NT2/D1 (cell line): ENCODE measurements around the gene MAPK13.

Experiments
- DNase-seq: peaks from one replicate; pipeline ENCODE4 v3.0.0-alpha.2; 2011; ENCODE audit warnings: low read depth, low spot score
- H3K27me3 ChIP-seq: 2 replicates; pipeline ENCODE4 v1.6.0; 2011; ENCODE audit warnings: mild to moderate bottlenecking; ENCODE audit not compliant: insufficient read length, insufficient read depth
- H3K36me3 ChIP-seq: 2 replicates; pipeline ENCODE4 v1.6.1; 2011; ENCODE audit warnings: mild to moderate bottlenecking, low read length, mixed read lengths; ENCODE audit not compliant: insufficient read depth, insufficient read length
- H3K4me1 ChIP-seq: 2 replicates; pipeline ENCODE4 v1.5.1; 2011; ENCODE audit not compliant: insufficient read depth, insufficient read length
- H3K4me3 ChIP-seq: 2 replicates; pipeline ENCODE4 v1.5.1; 2011; ENCODE audit warnings: low read depth; ENCODE audit not compliant: insufficient read length
- H3K9ac ChIP-seq: 2 replicates; pipeline ENCODE4 v1.6.0; 2011; ENCODE audit warnings: low read depth; ENCODE audit not compliant: insufficient read length
- H3K9me3 ChIP-seq: 2 replicates; pipeline ENCODE4 v1.5.1; 2011; ENCODE audit warnings: mild to moderate bottlenecking, low read length; ENCODE audit not compliant: insufficient read depth
- SUZ12 ChIP-seq: IDR thresholded peaks from 2 replicates; pipeline ENCODE4 v1.6.1; 2011; ENCODE audit not compliant: insufficient read length, insufficient read depth; ENCODE audit errors: extremely low read depth
- YY1 ChIP-seq: IDR thresholded peaks from 2 replicates; pipeline ENCODE4 v1.6.1; 2011; ENCODE audit not compliant: insufficient read length, insufficient read depth
- ZNF274 ChIP-seq: IDR thresholded peaks from 2 replicates; pipeline ENCODE4 v1.6.1; 2011; ENCODE audit warnings: mild to moderate bottlenecking, low read depth, low read length

Gene MAPK13

GRCh38 chr6:36145495-36145894 is 15.2 kb downstream of the MAPK13 start:
- peaks cover 5% of the 10 kb centered on the region for H3K4me1 ChIP-seq
- H3K27me3 ChIP-seq: no peaks in the 10 kb centered on the region
- no peak overlapping the region for H3K4me3 ChIP-seq
- DNase-seq: no peak
- H3K36me3 ChIP-seq: no peaks in the 10 kb centered on the region
- no peak overlapping the region for H3K9ac ChIP-seq
- no peaks in the 10 kb centered on the region for H3K9me3 ChIP-seq
- TF ChIP-seq YY1 (no peak), SUZ12 (no peak), ZNF274 (no peak)

- no peaks in the 10 kb centered on the region for H3K27me3 ChIP-seq
- H3K36me3 ChIP-seq: no peaks in the 10 kb centered on the region
- DNase-seq: no peak
- no peak overlapping the region for H3K4me3 ChIP-seq
- H3K9me3 ChIP-seq: no peaks in the 10 kb centered on the region
- no peak overlapping the region for H3K9ac ChIP-seq
- peaks cover 1% of the 10 kb centered on the region for H3K4me1 ChIP-seq
- no peak for TF ChIP-seq SUZ12
- no peak for TF ChIP-seq YY1
- no peak for TF ChIP-seq ZNF274
Observed at GRCh38 chr6:36147294-36147693, 17.0 kb downstream of the MAPK13 start.

- TF ChIP-seq SUZ12 (no peak), YY1 (no peak), ZNF274 (no peak)
- Histone ChIP-seq H3K4me3 (no peak overlapping the region), H3K9ac (no peak overlapping the region), H3K27me3 (no peaks in the 10 kb centered on the region), H3K4me1 (no peaks in the 10 kb centered on the region), H3K36me3 (no peaks in the 10 kb centered on the region), H3K9me3 (no peaks in the 10 kb centered on the region)
- DNase-seq: no peak
Observed at GRCh38 chr6:36149476-36149875, 19.2 kb downstream of the MAPK13 start.

DNA sequence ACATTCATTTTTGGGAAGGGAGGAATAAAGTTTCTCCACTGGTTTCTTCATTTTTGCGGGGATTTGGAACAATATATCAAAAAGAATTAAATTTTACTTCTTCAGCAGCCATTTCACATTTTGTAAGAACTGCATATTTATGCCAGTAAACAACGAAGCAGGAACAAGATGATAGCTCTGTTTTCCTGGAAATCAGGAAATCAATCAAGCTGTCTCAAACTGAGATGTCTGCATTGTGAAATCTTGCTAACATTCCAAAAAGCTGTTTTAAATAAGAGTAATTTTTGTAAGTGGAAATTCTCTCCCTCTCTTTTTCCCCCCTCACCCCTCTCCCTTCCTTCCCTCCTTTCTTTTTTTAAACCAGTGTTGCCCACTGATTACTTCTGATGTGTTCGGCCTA is 20.0 kb downstream of the MAPK13 start:
- no peaks in the 10 kb centered on the region for H3K36me3 ChIP-seq
- H3K9ac ChIP-seq: no peak overlapping the region
- no peaks in the 10 kb centered on the region for H3K4me1 ChIP-seq
- DNase-seq: no peak
- no peak overlapping the region for H3K4me3 ChIP-seq
- TF ChIP-seq YY1: no peak
- TF ChIP-seq ZNF274: no peak
- TF ChIP-seq SUZ12: no peak
- H3K9me3 ChIP-seq: 0 out of 2 replicates have a peak, but pooled peaks cover under 1% of the 10 kb centered on the region
- H3K27me3 ChIP-seq: no peaks in the 10 kb centered on the region

- Histone ChIP-seq H3K4me1 (no peaks in the 10 kb centered on the region), H3K9me3 (peaks cover 15% of the 10 kb centered on the region; the same call in 1 of the 2 replicates), H3K27me3 (no peaks in the 10 kb centered on the region), H3K9ac (no peak overlapping the region), H3K4me3 (no peak overlapping the region), H3K36me3 (no peaks in the 10 kb centered on the region)
- DNase-seq: no peak
- no peak for TF ChIP-seq SUZ12
- TF ChIP-seq YY1: no peak
- no peak for TF ChIP-seq ZNF274
Observed at GRCh38 chr6:36154286-36154685, 24.0 kb downstream of the MAPK13 start.

DNA sequence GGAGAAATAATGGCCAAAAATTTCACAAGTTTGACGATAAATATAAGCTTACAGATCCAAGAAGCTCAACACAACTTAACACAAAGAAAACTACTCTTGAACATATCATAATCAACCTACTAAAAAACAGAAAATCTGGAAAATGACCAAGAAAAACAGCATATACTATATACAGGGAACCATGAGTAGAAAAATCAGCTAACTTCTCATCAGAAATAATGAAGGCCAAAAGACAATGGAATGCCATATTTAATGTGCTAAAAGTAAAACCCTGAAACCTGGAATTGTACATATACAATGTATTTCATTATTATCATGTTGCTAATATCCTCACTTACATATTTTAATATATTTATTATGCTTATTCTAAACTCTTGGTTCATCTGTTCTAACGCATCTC is 25.3 kb downstream of the MAPK13 start:
- Histone ChIP-seq H3K9me3 (peaks cover 25% of the 10 kb centered on the region), H3K4me3 (no peak overlapping the region), H3K9ac (no peak overlapping the region), H3K27me3 (no peaks in the 10 kb centered on the region), H3K36me3 (no peaks in the 10 kb centered on the region), H3K4me1 (no peaks in the 10 kb centered on the region)
- no peak for TF ChIP-seq YY1
- no peak for TF ChIP-seq SUZ12
- no peak for TF ChIP-seq ZNF274
- DNase-seq: no peak

- H3K9ac ChIP-seq: no peak overlapping the region
- H3K9me3 ChIP-seq: peaks cover 25% of the 10 kb centered on the region
- no peak for DNase-seq
- TF ChIP-seq YY1 (no peak), ZNF274 (no peak), SUZ12 (no peak)
- H3K27me3 ChIP-seq: no peaks in the 10 kb centered on the region
- H3K4me1 ChIP-seq: no peaks in the 10 kb centered on the region
- H3K4me3 ChIP-seq: no peak overlapping the region
- no peaks in the 10 kb centered on the region for H3K36me3 ChIP-seq
Observed at GRCh38 chr6:36160147-36160760, 29.9 kb downstream of the MAPK13 start.
